T-helper 22 cell (primary cell): ENCODE data around the gene TEX36.
"Not testable (repeated sequence)": the region's sequence is repeated elsewhere in the genome, so short reads cannot be mapped to it uniquely, and the experiment has no call there.

ENCODE experiments used
- DNase-seq: peaks from one replicate; pipeline ENCODE4 v3.0.0-alpha.2; 2020; ENCODE audit warnings: low read depth

Gene TEX36

DNA sequence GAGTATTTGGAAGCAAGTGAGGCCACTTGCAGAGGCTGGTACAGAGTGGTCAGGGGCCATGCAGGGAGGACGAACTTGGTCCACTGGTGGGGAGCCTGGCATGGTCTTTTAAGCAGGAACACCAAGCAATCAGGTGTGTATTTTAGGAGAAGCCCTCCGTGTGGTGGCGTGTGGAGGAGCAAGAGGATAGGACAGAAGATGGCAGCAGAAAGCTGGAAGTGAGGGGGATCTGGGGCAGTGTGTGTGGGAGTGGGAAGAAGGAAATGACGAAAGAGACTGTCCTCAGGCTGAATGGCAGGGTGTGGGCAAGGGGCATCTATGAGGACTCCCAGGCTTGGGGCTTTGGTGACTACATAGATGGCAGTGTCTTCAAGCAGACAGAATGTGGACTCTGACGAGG, 51.2 kb downstream of the TEX36 start:
- DNase-seq, result no peak

DNA sequence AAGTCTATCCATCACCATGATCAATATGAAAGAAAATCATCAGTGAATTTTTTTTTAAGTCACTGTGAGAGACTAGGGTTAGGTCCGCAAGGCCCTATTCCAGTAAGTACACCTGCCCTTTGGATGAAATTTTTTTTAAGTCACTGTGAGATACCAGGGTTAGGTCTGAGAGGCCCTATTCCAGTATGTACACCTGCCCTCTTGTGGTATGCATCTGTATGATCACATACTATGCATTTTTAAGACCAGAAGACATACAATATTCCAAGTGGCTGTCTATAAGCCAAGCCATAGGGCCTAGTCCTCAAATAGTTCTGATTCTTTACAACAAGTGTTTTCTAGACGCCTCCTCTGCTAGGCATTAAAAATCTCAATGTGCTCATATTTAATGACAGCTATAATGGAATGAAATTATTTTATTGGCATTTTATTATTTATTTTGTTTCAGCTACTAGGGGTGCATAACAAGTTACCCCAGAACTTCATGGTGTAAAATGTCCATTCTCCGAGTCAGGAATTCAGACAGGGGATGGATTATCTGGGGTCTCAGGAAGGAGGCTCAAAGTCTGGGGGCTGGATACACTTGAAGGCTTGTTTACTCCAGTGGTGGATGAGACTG, 53.1 kb downstream of the TEX36 start:
- DNase-seq, result no peak

DNA sequence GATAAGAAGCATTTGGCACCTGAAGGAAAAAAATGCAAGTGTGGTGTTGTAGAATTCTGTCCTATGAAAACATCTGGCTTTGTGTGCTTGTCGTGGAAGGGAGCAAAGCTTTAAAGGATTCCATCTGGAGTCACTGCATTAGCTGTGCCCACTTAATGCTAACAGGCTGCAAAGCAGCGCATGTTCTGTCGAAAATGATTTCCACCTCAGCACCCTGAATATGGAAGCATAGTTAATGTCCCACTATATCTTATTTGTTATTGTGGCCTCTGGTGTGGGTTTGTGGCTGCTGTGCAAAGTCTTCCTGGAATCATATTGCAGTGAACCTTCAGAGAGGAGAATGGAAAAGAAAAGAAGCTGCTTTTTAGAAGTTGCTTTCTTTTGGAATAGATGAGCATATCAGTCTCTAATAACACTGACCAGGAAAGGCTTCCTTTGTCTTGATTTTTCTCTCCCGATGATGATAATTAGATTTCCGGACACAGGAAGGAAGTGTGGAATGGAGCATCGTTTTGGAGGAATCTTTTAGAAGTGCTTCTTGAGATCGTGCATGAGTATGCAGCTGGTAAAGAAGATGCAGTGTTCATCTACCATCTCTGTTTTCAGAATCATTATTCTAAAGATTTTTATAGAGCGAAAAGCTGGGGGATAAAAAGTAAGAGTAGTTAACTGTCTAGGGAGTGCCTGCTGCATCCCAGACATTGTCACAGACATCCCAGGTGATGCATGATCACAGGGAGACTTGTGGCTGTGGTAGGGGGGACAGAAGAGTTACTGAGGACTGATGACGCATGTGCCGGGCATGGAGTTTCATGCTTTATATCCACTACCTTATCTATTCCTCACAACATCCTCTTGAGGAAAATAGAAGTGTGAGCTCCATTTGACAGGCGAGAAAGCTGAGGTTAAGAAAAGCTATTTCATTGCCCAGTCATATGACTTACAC, 54.6 kb downstream of the TEX36 start:
- DNase-seq, result no peak

DNA sequence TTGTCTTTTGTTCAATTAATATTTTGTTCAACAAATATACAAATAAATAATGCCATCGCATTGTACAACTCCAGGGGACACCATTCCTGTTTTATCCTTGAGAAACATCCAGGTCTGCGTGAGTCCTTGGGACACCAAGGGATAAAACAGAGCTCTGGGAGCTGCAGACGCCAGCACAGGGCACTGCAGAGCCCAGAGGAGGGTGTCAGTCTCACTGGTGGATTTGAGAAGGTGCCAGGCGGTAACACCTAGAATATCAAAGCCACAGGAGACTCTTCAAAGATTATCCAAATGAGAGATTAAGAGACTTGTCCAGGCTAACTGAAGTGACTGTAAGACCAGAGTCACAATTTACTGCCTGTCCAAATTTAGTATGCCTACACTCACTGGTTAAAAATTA, 55.3 kb downstream of the TEX36 start:
- no peak for DNase-seq

DNA sequence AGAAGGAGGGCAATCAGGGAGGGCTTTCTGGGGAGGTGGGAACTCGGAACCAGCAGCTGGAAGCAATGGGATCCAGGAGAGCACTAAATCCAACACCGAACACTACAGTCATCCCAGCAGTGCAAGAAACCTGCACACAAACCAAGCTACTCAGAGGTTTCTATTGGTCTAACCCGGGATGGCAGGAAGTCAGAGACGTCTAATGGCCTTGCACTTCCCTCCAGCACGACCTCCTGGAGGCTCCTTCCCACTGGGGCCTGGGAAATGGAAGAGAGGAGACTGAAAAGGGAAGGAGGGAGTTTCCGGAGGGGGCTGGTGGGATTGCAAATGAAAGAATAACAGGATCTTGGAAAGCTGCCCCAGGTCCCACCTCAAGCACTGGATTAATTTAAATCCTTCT, 56.3 kb downstream of the TEX36 start:
- DNase-seq, result no peak

DNA sequence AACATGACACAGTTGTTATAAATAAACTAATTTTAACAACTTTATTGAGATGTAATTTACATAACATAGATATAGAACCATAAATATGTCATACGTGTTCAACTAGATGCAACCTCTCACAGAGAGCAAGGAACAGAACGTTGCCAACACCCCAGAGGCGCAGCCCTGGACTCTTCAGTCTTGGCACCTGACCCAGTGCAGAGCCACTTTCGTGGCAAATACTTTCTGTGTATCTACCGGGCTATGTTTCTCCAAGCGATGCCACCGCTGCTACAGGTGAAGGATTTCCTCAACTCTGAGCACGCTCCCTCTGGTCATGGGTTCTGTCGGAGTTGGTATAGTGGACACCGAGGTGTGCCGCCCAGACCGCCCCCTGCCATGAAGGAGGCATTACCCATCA, 57.4 kb downstream of the TEX36 start:
- DNase-seq, result no peak

DNA sequence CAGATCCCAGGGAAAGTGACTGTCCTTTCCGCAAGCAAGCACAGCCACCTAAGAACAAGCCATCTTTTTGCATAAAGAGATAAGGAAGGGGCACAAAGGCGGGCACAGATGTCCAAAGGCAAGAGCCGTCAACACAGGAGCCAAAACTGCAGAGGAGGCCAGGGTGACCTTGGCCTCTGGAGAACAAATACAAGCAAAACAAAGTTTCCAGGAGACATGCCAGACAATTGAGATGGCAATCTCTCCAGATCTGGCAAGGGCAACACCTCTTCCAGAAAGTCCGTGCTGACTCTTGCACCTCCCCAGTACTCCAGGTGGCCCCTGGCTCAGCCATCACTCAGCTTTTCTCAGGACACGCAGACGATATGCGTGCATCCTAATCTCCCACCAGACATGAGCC, 58.2 kb downstream of the TEX36 start:
- DNase-seq, result no peak

DNA sequence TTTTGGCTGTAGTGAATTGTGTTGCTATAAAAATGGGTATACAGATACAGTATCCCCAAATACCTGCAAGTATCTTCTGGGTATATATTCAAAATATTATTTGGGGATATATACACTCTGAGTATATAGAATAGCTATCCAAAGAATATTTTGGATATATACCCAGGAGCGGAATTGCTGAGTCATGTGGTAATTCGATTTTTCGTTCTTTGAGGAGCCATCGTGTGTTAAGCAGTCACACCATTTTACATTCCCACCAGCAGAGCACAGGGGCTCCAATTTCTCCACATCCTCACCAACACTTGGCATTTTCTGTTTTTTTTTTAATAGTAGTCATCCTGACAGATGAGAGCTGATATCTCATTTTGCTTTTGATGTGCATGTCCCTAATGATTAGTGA, 61.9 kb downstream of the TEX36 start:
- no peak for DNase-seq

DNA sequence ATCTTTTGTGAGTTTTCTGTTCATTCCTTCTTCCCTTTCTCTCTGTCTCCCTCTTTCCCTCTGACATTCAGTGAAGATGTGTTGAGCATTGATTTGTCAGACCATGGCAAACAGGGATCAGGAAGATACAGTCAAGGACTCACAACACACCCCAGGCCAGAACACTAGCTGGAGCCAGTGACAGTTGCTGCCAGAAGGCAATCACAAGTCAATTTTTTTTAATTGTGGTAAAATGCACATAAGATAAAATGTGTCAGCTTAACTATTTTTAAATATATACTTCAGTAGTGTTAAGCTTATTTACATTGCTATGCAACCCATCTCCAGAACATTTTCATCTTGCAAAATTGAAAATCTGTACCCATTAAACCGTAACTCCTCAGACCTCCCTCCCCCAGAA, 62.6 kb downstream of the TEX36 start:
- no peak for DNase-seq

DNA sequence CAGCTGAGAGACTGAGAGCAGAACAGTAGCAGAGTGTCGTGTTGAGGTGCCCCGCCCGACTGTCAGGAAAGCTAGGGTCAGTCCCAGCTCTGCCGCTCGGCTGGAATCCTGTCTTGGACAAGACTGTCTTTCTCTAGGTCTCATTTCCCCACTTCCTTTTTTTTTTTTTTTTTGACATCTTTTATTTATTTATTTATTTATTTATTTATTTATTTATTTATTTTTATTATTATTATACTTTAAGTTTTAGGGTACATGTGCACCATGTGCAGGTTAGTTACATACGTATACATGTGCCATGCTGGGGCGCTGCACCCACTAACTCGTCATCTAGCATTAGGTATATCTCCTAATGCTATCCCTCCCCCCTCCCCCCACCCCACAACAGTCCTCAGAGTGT, 69.9 kb downstream of the TEX36 start:
- DNase-seq, result not testable (repeated sequence)

DNA sequence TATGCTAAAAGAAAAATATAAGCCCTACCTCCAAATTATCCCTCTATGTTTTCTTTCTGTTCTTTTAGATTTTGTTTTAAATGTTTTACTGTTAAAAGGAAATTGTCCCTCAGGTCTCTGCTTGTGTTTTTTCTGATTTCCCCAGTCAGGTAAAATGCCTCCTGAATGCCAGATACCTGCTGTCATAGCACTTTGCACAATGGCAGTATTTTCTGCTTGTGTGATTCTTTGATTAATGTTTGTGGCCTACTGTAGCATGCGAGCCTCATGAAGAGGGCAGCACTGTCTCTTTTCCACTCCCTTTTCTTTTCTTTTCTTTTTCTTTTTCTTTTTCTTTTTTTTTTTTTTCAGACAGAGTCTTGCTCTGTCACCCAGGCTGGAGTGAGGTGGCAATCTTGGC, 71.2 kb downstream of the TEX36 start:
- no peak for DNase-seq

DNA sequence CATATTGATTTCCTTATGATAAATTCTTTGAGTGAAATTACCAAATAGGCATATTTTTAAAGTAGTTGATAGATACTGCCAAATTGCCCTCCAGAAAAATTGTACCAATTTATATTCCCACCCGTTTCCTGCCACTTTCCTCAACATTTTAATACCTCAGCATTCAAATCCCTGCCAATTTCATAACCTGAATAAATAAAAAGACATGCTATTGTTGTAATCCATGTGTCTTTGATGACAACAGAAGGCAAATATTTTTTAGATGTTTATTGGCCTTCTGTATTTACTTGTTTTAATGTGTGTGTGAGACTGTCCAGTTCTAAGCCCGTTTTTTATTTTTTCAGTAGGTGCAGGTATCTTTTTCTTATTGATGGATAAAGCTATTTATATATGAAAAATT, 71.7 kb downstream of the TEX36 start:
- no peak for DNase-seq

DNA sequence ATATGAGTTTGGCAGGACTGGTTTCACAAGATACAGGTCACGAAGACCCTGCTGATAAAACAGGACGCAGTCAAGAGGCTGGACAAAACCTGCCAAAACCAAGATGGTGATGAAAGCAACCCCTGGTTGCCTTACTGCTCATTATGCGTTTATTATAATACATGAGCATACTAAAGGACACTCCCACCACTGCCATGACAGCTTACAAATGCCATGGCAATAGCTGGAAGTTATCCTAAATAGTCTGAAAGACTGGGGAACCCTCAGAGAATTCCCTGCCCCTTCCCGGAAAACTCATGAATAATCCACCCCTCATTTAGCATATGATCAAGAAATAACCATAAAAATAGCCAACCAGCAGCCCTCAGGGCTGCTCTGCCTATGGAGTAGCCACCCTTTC, 73.1 kb downstream of the TEX36 start:
- no peak for DNase-seq

DNA sequence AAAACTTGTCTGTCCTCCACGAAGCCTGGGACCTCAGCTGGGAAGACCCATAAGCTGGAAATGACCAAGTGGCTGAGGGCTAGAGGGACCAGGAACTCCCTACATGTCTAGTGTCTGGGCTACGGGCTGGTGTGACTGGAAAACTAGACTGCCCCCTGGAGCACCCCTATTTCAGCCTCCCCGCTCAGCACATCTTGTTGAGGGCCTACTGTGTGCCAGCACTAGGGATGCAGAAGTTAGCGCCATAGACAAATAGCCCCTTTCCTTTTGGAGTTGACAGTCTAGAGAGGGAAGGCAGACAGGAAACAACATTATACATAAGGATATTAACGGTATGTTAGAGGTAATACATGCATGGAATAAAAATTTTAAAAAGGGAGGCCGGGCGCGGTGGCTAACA, 74.5 kb downstream of the TEX36 start:
- DNase-seq, result no peak

DNA sequence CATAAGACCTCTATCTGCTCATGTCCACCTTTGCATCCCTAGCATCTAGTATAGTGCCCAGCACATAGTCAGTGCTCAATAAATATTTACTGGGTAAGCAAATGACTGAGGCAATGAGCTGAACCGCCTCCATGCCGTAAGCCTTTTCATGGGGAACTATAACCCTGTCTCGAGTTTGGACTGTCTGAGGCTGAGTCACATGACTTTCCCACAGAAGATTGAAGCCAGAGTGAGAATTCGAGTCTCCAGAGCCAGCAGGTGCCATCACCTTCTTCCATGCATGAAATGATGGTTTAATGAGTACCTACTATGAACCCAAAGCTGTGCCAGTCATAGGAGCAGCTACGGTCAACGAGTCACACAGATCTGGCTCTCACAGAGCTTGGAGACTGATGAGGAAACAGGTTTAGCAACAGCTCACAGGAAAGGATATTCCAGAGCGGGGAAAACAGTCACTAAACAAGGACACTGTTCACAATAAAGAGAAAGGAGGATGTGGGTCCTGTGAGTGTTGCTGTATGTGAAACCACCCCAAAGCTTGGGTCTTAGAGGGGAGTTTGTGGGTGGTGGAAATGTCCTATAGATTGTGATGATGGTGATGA, 75.2 kb downstream of the TEX36 start:
- no peak for DNase-seq

DNA sequence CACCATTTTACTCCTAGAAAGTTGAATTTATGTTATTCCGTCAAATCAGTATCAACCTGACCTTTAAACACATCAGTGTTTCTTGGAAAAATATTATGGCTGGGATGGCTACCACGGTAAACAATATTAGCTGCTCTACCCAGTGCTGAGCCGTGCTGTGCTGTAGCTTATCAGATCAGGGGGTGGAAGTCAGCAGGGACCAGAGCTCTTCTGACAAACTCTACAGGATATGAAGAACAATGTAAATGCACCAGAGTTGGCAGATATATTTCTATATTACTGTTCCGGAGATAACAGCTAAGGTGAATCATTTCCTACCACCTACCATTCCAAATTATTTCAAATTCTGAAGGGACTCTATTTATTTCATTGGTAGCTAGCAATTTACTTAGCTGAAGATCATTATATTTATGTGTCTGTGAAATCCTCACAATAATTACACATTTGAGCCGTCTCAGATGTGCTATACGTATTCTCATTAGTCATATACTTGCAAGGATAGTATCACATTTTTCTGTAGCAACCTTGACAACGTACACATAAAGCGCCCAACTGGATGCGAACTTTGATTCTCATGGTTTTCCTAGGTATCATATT, 76.5 kb downstream of the TEX36 start:
- DNase-seq, result no peak
